Breast epithelium (tissue), 3 donors: ENCODE measurements around the gene MBD2.

ENCODE experiments used
- POLR2A ChIP-seq: fragments of 450-650 bp; IDR thresholded peaks from one replicate; pipeline ENCODE4 v1.6.1; 2016; ENCODE audit warnings: antibody characterized with exemption, mild to moderate bottlenecking, moderate library complexity
- TF ChIP-seq, protein P1 (sequence below), 3 donors: fragments of 450-650 bp; IDR thresholded peaks; one replicate each; pipeline ENCODE4 v1.5.1; 2016 to 2017; ENCODE audit warnings: antibody characterized with exemption in 3 of 3, mild to moderate bottlenecking in 3 of 3, moderate library complexity in 3 of 3

DNA sequence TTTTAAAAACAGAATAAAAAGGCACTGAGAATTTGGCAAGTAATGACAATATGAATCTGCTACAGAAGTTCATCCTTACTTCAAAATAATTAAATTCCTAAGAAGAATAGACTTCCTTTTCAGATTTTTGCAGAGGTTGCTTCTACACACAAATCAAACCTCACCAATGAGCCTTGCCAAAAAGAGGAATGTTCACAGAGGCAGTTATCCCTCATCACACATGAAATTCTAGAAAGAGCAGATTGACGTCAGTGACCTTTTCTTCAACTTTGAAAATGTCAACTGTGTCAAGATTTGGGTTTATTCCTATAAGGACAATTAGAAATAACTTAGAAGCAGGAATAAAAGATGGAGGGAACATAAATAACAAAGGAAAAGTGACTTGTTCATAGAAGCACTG is 64.6 kb downstream of the MBD2 start:
- TF ChIP-seq, protein P1, sequence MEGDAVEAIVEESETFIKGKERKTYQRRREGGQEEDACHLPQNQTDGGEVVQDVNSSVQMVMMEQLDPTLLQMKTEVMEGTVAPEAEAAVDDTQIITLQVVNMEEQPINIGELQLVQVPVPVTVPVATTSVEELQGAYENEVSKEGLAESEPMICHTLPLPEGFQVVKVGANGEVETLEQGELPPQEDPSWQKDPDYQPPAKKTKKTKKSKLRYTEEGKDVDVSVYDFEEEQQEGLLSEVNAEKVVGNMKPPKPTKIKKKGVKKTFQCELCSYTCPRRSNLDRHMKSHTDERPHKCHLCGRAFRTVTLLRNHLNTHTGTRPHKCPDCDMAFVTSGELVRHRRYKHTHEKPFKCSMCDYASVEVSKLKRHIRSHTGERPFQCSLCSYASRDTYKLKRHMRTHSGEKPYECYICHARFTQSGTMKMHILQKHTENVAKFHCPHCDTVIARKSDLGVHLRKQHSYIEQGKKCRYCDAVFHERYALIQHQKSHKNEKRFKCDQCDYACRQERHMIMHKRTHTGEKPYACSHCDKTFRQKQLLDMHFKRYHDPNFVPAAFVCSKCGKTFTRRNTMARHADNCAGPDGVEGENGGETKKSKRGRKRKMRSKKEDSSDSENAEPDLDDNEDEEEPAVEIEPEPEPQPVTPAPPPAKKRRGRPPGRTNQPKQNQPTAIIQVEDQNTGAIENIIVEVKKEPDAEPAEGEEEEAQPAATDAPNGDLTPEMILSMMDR (IDR thresholded peaks at IDR 0.05) = no peak
- TF ChIP-seq POLR2A = no peak
